SH-SY5Y (cell line): ENCODE results near the gene PRR19.

Experiments
- GATA2 ChIP-seq: IDR thresholded peaks from 2 replicates; pipeline ENCODE4 v1.6.1; 2011; ENCODE audit warnings: mild to moderate bottlenecking, low read depth, low read length
- GATA3 ChIP-seq: IDR thresholded peaks from 2 replicates; pipeline ENCODE4 v1.6.1; 2011; ENCODE audit warnings: low read depth, mild to moderate bottlenecking, low read length, moderate library complexity

PRR19 gene

DNA sequence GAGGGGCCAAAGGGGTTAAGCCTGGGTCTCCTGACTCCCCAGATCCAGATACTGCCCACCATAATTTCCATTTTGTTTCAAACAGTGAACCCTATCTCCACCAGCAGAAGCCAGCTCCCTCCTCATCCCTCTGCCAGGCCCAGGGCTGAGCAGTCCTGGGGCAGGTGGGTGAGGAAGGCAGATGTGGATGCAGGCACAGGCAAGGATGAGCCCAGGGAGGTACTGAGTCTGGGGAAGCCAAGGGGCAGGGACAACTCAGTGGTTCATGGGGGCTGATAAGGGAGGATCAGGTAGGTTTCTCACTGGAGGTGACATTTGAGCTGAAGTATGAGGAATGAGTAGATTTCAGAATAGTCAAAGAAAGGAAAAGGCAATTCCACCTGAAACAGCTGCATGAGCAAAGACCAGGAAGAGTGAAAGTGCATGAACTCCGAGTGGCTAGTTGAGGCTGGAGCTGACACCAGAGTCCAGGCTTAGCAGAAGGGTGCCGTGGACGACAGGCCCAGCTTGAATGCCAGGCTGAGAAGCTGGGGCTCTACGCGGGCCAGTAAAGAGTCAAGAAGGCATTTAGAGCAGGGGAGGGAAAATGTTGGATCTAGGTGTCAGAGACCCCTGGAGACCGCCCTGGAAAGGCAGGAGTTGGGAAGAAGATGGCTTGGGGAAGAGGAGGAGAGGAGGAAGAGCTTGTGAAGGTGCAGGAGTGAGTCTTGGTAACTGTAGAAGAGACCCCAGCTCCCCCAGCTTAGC is 22.6 kb upstream of the PRR19 start:
- TF ChIP-seq GATA2 (no peak), GATA3 (no peak)

DNA sequence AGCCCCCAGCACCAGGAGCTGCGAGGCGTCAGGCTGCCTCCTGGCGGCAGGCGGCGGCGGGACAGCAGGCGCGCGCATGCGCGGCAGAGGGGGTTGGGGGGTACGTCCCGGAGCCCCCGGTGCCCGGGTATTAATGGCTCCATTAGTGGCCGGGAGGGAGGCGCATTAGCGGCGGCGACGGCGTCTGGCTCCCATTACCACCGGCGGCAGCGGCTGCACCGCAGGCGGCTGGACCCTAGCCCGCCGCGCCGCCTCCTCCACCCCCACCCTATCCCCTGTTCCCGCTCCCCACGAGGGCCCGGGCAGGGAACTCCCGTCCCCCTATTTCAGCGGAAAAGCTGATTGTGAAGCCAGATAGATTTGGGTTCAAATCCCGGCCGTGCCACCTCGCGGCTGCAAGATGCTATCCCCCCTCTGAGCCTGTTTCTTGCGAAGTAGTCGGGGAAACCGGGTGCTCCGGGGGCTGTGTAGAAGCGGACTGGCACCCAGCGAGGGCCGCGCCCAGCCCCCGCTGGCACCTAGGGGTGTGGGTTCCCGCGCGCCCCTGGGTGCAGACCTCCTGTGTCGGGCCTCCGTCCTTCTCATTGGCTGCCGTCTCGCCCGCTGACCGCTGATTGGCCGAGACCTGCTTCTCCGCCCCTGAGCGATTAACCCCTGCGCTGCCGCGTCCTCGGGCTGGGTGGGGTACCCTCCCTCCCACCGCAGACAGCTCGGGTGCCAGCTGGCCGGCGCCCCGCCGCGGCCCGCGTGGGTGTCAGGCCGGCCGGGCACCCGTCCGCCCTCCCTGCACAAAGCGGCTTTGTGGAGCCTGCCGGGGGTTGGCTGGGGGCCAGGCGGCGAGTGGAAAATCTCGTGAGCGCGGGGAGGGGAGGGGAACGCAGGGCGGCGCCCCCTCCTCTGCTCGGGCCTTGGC is 21.8 kb upstream of the PRR19 start:
- TF ChIP-seq GATA2 (peak; percentile 65), GATA3 (no peak)

DNA sequence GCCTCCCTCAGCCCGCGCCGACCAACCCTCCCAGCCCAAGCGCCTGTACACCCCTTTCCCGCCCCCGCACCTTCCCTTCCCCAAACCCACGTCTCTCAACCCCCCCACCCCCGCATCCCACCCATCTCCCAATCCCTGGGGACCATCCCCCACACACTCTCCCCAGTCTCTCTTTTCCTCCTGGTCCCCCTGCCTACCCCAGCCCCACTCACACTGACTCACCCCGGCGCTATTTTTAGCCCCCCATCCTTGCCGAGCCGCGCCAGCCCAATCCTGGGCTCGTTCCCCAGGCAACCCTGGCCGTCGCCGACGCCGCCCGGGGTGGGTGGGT is 21.2 kb upstream of the PRR19 start:
- TF ChIP-seq GATA3: no peak
- no peak for TF ChIP-seq GATA2

DNA sequence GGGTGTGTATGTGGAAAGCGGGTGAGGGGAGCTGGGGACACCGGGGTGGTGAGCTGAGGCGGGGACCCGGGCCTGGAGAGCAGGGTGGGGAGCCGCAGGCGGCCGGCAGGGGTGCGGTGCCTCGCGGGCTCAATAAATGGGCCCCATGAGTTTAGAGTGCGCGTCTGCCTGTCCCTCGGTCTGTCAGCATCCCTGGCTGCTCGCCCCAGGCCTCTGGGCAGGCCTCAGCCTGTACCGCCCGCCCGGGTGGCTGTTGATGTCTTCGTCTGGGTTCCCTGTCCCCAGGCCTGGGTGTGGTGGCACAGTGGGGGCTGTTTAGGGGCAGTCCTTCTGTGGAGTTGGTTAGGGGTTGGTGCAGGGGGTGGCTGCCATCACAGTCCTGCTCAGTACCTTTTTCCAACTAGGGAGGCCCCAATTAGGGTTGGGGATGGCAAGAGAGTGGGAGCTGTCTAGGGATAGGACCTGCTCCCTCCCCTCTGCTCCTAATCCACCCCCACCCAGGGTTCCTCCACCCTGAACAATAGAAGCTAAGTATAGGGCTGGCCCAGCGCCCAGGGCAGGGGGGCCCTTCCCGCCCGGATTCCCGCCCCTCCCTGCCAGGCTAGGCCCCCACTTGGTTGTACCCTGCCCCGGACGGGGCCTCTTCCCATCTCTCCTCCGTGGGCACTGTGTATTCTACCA is 20.6 kb upstream of the PRR19 start:
- TF ChIP-seq GATA3 (no peak), GATA2 (no peak)

DNA sequence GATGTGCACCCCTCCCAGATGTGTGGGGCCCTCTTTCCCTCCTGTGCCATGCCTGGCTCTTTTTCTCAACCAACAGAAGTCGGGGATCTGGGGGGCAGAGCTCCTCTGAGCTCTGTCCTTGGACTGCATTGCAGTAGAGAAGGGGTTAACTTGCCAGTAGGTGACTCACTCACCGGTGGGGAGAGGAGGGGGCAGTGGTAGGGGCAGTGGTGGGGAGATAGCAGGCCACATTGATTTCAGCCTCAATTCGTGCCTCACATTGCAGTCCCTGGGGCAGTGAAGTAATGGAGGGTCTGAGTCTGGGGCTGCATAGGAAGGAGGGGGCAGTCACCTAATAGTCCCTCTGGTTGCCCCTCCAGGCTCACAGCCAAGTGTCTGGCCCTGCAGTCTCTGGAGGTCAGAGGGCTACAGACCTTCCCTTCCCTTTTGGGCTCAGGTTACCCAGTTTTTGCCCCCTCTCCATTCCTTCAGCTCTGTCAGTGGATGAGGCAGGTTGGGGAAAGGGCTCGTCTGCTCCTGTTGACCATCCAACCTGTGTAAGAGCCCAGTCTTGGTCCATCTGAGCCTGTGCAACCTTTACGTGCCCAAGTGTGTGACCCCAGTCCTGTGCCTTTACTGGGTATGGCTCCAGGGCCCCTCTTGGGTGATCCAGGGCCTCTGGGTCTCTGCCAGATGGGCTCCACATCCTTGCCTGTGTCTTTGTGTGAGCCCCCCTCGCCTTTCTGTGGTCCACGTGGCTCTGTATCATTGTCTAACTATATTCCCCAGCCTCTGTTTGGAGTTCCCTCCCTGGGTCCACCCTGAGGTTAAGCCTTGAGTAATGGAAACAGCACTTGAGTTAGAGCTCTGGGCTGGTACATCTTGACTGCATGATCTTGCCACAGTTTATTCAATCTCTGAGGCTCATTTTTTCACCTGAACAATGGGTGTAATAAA is 19.8 kb upstream of the PRR19 start:
- TF ChIP-seq GATA3: no peak
- TF ChIP-seq GATA2: no peak

DNA sequence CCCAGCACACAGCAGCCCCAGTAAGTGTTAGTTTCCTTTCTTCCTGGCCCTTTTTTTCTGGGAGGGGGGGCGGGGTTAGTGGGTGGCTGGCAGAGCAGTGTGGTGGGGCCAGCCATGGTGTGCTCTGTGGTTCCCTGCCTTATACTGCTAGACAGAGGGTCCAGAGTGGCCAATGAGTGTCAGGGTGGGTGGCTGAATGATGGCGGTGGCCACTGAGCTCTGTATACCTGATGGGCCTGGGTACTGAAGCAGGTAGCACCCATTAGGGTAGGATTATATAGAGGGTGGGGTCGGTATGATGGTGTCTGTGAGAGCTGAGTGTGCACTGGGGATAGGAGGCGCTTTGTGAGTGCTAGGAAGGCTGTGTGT is 19.1 kb upstream of the PRR19 start:
- TF ChIP-seq GATA2 (no peak), GATA3 (no peak)

DNA sequence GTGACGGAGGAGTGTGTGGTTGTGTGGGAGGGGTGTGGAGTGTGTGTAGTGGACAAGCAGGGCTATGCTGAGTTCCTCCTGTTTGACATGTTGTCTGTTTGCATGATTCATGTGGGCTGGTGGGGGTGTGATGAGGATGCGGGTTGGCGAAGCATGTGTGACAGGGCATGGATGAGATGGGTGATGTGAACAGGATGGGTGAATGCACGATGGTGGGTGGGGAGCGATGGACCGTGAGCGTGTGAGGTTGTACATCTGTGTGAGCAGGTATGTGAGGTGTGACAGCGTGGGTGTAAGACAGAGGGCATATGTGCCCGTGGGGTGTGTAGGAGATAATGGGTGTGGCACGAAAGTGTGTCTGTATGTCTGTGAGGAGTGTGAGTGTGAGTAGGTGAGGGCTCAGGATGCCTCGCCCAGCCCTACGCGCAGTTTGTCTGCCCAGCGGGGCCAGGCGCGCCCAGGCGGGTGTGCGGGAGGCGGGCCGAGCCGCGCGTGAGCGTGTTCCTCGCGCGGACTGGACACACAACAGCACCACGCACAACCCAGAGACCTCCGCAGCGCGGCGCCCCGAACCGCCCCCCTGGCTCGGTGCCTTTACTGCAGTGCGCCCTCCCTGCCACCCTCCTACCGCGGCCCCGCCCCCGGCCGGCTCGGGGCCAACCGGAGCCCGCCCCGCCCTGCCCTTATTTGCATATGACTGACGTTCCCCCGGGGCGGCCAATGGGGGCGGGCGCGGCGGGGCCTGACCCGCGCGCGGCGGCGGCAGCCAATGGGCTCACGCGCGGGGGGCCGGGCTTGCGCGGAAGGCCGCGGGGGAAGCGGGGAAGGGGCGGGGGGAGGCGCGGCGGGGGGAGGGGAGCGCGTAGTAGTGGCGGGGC is 18.5 kb upstream of the PRR19 start:
- TF ChIP-seq GATA2: no peak
- TF ChIP-seq GATA3: no peak

DNA sequence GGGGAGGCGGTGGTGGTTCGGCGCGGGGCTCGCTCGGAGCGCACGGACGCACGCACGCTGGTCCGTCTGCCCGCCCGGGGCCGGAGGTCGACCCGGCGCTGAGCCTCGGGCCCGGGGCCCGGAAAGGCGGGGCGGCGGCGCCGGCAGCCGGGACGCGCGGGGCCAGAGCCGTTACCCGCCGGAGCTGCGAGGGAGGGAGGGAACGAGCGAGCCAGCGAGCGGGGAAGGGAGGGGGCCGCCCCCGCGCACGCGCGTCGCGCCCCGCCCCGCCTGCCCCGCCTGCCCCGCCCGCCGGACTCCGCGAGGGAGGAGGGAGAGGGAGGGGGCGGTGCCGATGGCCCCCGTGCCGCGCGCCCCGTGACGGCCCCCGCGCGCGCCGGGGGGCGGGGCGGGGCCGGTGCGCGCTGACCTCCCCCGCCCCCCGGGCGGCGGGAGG is 17.8 kb upstream of the PRR19 start:
- no peak for TF ChIP-seq GATA2
- no peak for TF ChIP-seq GATA3

DNA sequence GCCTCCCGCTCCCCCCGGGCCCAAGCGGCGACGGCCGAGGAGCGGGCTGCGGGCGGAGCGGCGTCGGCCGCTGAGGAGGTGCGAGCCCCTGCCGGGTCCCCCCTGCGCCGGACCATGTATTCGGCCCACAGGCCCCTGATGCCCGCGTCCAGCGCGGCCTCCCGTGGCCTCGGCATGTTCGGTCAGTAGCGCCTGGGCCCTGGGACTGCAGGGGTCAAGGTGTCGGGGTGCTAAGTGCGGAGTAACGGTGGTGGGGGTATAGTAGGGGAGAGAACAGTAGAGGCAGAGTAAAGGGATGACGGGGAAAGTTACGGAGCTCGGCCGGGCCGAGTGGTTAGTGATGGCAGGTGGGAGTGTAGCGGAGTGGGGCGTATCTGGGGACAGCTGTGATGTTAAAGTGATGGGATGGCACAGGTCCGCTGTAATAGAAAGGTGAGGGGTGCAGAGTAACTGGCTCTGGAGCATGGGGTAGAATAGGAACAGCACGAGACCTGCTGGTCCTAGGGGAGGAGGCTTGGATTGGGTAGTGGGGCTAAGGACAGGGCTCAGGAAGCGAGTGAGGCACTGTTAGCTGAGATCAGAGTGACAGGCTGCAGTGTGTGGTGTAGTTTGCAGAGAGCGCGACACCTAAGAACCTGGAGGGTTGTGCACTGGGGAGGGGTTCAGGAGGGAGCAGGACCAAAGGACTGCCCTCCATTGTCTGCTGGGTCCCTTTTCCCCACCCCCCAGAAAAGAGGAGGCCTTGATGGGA is 17.2 kb upstream of the PRR19 start:
- TF ChIP-seq GATA3 (no peak), GATA2 (no peak)

DNA sequence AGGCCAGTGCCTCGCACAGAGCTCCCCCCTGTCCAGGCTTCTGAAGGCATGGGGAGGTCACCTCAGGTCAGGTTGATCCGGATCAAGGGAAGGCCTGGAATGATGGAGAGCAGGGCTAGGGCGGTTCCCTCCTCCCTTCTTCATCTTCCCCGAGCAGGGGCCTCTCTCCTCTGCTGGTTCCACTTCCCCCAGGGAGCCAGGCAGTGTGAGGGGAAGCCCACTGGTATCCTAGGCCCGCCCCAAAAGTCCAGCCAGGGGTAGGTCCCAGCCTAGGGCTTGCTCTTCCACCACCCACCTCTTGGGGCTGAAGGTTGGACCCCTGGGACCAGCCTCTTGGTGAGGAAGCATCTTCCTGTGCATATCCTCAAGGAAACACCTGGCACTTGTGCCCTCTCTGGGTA is 16.4 kb upstream of the PRR19 start:
- TF ChIP-seq GATA3 (no peak), GATA2 (no peak)

DNA sequence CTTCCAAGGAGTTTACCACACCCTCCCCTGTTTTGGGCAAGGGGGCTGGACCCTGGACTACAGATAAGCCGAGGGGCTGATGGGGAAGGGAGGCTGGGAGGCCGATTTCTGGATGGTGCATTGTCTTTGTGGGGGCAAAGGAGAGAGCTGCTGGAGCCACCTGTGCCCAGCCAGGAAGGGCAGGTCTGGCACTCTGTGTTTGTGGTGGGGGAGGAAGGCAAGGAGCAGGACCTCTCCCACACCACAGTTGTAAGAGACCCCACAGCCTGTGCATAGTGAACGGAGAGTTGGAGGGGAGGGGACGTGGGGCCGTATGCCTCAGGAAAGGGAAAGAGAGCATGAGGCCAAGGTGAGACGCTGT is 16.0 kb upstream of the PRR19 start:
- TF ChIP-seq GATA2: no peak
- TF ChIP-seq GATA3: no peak
